ENCODE results near the gene SGIP1.
"Not testable (repeated sequence)": the region's sequence is repeated elsewhere in the genome, so short reads cannot be mapped to it uniquely, and the experiment has no call there.

The SGIP1 gene

GRCh38 chr1:66733348-66734017 lies 199.5 kb downstream of the SGIP1 start:
- DNase-seq, result no peak

DNA sequence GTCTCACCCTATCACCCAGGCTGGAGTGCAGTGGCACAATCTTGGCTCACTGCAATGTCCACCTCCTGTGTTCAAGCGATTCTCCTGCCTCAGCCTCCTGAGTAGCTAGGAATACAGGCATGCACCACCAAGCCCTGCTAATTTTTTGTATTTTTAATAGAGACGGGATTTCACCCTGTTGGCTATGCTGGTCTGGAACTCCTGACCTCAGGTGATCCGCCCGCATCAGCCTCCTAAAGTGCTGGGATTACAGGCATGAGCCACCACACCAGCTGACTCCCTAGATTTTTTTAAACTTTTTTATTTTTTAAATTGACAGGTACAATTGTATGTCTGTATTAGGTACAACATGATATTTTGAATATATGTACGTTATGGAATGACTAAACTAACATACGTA lies 200.6 kb downstream of the SGIP1 start:
- not testable (repeated sequence) for DNase-seq

- no peak for DNase-seq
These were observed 203.9 kb downstream of the SGIP1 start for GRCh38 chr1:66737836-66738235.

DNA sequence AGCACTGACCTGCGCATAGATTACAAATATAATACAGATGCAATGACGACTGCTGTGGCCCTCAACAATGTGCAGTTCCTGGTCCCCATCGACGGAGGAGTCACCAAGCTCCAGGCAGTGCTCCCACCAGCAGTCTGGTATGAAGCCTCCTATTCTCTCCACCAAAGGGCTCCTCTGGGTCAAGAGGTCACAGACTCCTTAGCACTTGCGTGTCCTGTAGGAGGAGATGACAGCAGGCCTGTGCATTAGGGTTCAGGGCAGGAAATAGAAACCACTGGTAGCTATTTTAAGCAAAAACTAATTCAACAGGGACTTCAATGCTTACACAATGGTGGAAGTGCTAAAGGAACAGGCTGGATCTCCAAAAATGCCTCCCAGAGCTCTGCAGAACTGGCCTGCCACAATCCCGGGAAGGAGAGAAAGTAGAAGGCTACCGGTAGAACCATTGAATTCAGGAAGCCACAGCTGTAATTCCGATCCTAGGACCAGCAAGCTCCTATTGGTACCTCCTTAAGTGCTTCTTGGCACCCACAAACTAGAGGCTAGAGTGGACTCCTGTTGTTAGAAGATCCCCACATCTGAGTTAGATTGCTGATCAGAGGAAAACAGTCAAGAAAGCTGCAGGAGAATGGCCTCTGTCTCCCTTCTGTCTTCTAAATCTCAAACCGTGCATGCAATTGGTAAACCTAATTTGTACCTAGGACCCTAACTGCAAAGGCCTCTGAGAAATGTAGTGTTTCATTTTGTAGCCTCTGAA lies 205.6 kb downstream of the SGIP1 start:
- no peak for DNase-seq

DNA sequence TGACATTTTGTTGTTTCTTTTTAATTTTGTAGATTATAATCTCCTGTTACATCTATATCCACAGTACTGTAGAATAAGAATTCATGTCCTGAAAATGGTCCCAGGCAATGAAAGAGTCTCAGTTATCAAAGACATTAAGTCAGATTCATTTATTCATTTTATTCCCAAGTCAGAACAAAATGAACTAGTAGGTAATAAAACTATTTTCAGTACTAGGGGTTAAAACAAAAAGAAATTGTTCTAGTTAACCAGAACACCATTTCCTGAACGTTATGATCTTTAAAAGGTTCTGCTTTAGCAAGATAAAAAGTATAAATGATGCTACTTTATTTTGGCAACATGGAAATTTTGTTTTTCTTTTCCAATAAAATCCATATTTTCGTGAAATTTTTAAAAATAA lies 211.5 kb downstream of the SGIP1 start:
- DNase-seq, result no peak

- DNase-seq, result no peak
These were observed 213.5 kb downstream of the SGIP1 start for GRCh38 chr1:66747501-66747900.

- no peak for DNase-seq
These were observed 216.6 kb downstream of the SGIP1 start for GRCh38 chr1:66750577-66750976.

DNA sequence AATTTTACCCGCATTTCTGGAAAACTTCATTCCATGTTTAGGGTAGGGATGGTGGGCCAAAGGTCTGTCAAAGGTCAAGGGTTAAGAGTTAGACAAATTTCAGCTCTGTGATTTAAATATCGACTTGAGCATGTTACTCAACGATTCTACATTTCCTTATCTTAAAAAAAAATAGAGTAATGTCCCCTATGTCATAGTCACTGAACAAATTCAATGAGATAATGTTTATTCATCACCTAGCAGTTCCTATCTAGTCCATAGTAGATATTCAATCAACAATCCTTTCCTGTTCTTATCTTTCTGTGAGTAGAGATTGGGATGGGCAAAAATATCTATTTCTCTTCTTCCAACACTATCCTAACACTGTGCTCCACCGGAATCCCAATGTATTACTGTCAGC lies 217.2 kb downstream of the SGIP1 start:
- DNase-seq, result no peak

DNA sequence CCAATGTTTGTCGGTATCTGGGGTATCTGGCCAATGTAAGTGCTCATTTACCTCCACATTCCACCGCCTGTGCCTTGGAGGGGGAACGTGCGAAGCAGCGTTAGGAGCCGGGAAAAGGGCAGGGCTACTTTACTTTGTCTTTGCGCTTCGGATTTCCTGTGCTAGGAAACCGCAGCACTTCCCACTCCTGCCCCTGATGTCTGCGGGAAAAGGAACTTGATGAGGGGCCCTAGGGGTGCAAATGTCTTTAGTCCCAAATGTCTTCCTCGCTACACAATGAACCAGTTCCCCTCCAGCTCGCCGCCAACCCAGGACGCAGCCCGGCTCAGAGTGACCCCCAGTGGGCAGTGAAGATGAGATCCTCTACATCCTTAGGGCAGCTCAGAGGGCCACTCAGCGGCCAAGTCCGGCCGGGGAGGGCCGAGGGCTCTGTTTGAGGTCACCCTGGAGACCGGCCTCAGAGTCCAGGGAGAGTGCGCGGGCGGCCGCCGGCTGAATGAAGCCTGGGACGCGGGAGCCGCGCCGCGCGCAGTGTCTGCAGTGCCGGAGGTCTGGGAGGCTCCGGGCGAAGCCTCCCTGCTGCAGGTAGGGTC lies 218.1 kb downstream of the SGIP1 start, which contains the start of gene DYNLT5:
Gene DYNLT5 (plus strand): TSS at position 460 of the 593 bp plus-strand sequence. CDS start 2,200 bp downstream, outside the sequence.
- no peak for DNase-seq

DNA sequence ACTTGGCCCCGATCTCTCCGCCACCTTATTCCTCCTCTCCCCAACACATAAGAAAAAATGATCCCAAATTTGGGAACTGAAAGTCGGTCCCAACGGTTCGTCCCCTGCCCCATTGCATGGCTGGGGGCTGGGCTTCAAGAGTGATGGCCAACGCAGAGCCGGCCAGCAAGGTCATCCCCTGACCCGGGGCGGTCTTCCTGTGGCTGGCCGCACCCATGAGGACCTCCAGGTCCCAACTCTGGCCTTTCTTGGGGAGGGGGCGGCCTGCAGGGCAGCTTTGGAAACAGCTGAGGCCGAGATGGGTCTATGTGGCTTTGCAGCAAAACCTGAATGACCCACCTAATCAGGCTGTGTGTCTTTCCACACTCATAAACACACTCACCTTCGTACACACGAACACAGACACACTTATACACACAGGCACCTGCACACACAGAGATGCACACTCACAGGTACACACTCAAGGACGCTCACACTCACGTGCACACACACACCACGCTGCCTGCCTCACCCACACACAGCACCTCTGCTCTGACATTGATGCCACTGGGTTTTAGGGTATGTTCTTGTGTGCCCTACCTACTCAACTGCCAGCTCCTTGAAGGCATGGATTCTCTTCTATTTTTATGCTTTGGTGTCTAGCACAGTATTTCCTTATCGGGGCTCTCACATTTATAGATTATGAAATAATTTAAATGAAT lies 218.9 kb downstream of the SGIP1 start:
- no peak for DNase-seq

DNA sequence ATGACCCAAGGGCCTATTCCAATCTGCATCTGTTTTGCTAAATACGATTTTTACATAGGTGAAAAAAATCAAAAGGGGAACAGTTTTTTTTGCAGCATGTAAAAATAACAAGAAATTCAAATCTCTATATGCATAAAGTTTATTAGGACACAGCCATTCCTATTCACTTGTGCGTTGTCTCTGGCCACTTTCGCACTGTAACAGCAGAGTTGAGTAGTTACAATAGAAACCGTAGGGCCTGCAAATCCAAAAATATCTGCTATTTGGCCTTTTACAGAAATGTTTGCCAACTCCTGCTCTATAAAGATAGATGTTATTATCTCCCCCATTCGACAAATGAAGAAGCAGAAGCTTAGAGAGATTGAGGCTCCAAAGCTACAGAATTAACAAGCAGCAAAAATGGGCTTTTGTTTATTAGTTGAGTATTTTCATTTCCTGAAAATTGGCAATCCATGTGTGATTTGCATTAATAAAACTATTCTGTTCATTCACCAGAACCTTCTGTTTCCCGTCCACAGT lies 223.8 kb downstream of the SGIP1 start:
- DNase-seq, result no peak

GRCh38 chr1:66758241-66758755 lies 224.3 kb downstream of the SGIP1 start:
- DNase-seq, result no peak

GRCh38 chr1:66760506-66760905 lies 226.6 kb downstream of the SGIP1 start:
- no peak for DNase-seq

GRCh38 chr1:66761221-66761620 lies 227.3 kb downstream of the SGIP1 start:
- DNase-seq, result no peak

GRCh38 chr1:66764994-66765578 lies 231.1 kb downstream of the SGIP1 start:
- peak; percentile 33 for DNase-seq

GRCh38 chr1:66767626-66768025 lies 233.7 kb downstream of the SGIP1 start:
- DNase-seq, result no peak

DNA sequence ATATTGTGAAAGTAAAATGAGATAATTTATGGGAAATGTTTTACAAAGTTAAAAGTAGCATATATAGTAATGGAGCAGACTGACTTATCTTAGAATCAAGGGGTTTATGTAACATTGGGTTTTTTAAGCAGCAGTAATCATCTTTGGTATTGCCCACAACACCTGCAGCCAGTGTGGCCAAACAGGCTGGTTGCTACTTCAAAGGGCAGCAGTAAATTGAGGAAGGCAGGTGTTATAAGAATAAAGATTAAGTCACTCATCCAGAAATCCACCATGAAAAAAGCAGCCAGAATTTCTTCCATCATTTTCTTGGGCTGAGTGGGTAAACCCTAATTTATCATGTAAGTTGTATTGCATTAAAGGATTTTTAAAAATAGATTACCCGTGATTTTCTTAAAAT lies 235.0 kb downstream of the SGIP1 start:
- DNase-seq, result peak; percentile 33

DNA sequence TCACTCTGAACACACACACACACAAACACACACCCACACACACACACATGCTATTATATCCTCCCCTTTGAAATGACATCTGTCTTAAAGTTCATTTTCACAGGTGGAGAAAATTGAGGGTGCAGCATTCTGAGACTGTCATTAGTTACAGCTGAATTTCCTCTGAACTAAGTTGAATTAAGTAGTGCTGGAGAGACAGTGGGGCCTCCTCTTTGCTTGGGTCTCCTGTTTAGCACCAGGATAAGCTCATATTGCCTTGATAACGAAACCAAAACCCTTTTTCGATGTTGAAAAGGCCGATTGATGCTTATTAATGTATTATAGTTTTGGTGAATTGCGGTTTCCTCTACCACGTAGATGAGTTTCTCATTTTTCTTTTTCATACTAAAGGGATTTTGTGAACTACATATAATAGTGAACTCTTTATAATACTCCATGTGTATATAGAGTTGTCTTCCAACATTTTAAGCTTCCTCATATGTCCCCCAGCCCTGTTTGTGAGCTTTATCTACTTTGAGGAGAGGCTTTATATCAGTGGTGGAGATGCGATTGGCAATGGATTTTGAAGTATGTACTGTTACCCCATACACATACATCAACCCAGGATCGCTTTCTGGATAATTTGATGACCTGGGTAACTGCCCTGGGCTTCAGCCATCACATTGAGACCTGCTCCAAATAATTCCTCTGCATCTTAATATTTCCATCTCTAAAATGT lies 235.7 kb downstream of the SGIP1 start:
- peak; percentile 49 for DNase-seq

DNA sequence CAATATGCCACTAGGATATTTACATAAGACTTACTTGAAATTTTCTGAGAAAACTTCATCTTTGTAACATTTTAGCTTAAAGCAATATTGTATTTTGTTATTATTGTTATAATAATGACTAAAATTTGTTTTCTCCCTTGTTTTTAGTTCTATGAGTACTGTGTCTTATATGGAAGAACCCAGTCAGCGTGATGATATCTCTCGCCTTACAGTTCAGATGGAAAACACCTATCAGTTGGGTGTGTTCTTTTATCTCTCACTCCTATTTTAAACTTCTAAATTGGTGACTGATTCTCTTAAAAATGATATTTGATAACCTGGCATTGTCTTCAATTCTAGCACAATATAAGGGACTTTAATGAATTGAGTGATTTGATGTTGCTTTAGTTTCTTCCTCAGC lies 236.3 kb downstream of the SGIP1 start:
- no peak for DNase-seq

DNA sequence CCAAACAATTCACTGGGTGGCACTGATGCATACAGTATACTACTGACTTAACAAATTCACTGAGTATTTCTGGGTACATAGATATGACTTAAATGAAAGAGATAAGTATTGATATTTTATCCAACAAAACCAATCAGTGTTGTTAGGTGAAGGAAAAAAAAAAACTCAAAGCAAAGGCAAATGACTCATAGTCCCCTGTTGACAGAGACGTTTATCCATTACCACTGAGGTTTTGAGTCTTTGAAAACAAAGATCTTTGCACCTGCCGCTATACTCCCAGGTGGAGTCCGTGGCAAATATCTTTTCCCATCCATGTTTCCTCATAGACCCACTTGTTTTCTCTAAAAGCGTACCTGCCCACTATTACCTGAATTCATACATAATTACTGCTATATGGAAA lies 236.7 kb downstream of the SGIP1 start:
- peak; percentile 66 for DNase-seq

GRCh38 chr1:66773227-66773626 lies 239.3 kb downstream of the SGIP1 start:
- no peak for DNase-seq

- DNase-seq, result no peak
These were observed 240.5 kb downstream of the SGIP1 start for GRCh38 chr1:66774438-66774837.
